HG03139 (cell line): ENCODE data around the gene DIPK1B.

Source experiments
- ATAC-seq: cut with Tn5 transposase; IDR thresholded peaks from one replicate; pipeline ENCODE4 v1.9.1; 2021; ENCODE audit not compliant: unreplicated experiment

Gene DIPK1B

DNA sequence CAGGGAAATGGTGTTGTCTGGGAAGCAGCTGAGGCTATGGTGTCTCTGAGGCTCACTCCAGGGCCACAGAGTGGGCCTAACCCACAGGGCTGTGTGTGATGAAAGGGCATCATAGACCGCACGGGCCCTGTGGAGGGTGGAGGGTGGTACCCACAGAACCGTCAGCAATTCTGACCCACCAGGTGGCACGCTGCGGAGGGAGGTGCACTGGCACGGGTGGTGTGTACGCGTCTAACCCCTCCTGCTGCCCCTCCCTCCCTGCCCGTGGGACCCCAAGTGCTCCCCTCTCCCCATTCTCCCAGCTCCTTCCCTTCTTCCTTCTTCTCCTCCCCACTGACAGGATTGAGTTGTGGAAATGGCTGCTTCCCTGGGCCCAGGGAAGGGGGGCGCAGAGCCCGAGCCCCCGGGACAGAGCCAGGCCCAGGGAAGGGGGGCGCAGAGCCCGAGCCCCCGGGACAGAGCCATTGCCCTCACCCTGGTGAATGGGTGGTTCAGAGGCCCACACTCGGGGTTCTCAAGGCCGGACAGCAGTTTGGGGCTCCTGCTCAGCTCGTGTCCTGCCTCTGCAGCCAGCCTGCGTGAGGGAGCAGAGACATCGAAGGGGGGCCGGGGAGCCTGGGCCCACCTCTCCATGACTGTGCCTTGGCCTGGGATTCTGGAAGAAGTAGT is 23.6 kb downstream of the DIPK1B start:
- no peak for ATAC-seq

DNA sequence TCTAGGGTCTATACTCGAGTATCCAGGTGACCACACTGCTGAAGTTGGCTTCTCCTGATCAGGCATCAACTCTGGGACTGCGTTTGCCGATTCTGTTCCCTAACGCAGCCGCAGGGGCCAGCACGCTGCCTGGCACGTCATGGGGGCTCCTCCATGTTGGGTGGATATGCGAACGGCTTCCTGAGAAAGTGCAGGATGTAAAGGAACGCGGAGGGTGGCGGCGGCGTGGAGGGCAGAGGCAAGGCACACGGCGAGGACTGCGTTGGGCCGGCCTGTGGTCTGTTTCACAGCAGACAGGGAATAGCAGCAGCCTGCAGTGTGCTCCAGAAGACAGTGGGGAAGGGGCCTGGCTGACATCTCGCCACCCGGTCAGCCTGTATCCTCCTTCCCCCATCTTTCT is 26.6 kb downstream of the DIPK1B start:
- ATAC-seq = no peak

DNA sequence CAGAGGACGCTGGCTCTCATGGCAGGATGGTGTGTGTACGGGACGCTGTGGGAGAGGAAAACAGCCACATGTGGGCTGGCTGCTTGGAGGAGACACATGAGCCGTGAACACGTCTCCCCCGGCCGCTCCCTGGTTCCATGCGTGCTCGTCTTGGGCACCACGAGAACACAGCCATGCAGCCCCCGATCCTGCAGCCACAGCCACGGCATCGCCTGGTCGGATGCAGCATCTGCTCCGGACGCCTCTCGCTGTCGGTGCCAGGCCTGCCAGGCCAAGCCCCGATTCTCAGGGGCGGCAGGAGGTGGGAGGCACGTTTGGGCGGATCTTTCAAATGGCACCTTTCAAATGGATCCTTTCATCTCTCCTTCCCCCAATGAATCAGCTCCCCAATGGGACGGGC is 27.1 kb downstream of the DIPK1B start:
- ATAC-seq = no peak

DNA sequence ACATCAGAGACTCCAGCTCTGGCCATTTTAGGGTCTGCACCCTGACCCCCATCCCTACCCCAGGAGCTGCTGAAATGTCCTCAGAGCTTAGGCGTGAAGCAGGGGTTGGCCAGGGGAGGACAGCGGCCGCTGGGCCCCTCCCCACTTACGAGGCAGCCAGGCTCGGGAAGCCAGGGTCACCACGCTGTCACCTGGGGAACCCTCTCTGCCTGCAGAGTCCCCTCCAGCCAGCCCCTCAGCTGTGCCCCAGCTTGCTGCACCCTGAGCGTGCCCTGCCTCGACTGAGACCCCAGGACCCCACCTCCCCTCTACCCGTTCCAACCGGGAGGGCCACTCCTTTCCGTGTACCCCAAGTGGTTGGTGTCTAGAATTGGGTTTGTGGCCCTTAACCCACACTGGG is 27.7 kb downstream of the DIPK1B start:
- no peak for ATAC-seq

DNA sequence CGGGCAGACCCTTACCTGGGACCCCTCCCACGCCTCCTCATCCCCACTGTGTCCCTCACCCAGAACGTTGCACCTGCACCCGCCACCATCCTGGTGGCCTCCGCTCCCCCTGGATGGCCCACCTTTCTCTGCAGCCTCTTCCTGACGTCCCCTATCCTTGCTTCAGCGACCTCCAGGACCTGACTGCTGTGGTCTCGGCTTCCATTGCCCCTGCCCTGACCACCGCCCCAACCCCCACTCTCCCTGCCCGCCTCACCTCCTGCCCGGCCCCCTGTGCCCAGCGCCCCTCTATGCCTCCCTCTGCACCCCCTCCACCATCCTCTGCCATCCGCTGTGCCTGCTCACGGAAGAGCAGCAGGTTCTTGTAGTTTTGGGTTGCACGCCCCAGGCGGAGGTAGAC is 28.1 kb downstream of the DIPK1B start:
- no peak for ATAC-seq

DNA sequence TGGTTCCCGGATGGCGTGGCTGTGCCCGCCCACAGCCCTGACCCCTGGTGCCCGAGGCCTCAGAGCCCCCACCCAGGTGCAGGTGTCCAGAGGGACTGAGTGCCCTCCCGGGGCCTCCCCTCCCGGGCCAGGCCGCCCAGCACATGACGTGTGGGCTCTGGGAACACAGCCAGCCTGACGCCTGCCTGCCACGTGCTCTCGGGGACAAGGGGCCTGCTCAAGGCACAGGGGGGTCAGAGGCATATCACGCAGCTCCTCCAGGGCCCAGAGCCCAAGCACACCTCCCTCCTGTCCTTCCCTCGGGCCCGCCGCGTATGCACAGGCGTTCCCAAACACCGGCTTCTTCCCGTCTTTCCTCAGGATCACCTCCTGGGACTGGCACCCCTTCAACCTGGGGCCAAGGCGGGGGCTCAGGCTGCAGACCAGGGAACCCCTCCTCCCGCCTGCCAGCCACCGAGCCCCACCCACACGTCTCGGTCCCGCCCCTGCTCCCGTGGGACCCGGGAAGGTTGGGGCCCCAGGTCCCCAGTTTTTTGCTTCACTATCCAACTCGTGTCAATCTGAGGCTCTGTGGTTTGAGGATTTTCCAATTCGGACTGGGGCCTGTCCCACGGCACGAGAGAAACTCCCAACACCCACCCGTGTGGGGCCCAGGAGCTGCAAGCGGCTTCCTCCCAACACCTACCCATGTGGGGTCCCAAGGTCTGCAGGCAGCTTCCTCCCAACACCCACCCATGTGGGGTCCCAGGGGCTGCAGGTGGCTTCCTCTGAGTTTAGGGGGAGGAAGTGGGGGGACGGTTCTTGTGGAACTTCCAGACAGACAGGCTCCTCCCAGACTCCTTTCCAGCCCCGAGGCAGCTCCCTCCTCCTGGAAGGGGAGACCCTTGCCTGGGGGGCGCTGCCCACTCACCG is 28.9 kb downstream of the DIPK1B start:
- no peak for ATAC-seq

DNA sequence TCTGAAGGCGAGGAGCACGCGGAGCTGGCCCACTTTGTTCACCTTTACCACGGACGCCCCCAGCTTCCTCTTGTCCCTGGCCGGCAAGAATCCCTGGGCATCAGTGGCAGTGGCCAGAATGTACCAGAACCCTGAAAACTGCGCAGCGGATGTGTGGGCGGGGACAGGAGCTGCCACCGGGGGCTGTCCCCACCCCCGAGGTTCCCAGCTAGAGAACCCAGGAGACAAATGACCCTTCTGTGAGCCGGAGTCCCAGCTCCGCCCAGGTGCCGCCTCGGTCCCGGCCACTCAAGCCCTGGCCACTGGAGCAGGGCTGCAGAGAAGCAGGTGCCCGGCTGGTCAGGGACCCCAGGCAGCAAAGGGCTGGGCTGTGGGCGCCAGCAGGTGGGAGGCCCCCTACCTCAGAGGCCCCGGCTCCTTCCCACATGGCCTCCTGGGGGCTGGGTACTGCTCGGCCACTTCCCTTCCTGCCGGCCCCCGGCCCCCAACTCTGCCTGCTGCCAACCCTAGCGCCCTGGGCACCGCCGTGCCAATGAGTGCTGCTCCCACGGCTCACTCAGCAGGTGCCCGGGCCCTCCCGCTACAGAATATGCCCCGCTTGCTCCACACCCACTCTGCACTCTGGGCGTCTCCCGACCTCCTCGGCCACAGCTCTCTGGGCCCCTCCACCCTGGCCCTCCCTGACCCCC is 29.7 kb downstream of the DIPK1B start:
- no peak for ATAC-seq

DNA sequence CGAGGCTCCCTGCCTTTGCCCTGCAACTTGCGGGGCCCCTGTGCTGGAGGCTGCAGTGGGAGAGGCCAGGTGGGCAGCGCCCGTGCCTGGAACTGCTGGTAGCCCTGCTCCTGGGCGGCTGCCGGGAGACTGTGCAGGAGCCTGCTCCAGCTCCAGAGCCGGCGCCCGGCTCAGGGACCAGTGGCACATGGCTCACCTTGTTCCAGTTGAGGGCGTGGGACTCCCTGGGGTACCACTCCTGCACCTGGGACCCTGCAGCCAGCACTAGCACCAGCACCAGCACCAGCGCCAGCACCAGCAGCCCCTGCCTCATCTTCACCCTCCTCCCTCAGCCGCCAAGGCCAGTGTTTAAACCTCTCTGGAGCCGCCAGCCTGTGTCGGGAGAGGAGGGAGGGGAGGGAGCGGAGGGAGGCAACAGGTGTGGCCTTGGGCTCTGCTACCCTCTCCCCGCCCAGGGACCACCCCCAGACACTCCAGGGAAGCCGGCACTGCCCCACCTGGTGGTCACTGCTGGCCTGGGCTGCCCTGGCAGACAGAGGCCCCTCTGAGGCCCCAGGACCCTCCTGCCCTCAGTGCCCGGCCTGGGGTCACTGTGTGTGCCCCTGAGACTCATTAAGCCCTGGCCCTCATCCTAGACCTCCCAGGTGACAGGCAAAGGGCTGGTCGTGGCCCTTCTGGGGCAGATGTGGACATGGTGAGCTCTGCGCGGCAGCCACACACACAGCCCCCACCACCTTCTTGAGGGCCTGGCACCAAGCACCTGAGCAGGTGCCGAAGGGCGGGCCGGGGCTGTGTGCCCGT is 30.4 kb downstream of the DIPK1B start, which contains the start of gene LCN10:
Gene LCN10, minus strand, starts transcription at position 350 of the 801 bp plus-strand sequence. Its CDS starts 37 bp downstream, at position 313.
- no peak for ATAC-seq

DNA sequence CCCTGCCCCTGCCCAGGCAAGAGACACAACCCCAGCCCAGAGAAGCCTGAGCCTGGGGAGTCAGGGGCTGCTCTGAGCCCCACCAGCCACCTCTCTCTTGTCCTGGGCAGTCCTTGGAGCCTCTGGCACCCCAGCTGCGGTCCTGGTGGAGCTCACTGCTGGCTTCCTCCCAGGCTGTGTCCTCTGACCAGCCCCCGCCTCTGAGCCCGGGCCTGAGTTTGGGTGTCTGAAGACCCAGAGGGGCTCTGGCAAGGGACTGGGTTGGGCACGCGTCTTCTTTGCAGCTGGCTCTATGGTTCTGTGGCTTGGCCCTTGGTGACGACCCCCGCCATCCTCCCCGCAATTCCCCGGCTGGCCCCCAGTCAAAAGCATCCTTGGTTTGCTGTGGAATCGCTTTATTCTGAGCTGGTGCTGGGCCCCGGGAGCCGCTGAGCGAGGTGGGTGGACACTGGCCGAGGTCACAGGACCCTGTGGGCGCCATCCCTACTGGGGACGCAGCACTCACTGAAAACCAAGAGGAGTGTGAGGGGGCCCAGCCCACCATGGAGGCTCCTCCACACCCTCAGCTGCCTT is 31.4 kb downstream of the DIPK1B start:
- no peak for ATAC-seq

DNA sequence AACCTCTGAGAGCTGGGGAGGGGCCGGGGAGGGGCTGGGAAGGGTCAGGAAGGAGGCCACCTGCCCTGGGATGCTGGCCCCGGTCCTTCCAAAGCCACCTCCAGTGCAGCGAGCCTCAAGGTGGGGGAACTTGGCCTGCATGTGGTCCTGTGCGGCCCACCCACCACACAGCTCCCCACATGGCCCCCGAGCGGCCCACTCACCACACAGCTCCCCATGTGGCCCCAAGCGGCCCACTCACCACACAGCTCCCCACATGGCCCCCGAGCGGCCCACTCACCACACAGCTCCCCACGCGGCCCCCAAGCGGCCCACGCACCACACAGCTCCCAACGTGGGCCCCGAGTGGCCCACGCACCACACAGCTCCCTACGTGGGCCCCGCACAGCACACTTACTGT is 32.4 kb downstream of the DIPK1B start:
- no peak for ATAC-seq

DNA sequence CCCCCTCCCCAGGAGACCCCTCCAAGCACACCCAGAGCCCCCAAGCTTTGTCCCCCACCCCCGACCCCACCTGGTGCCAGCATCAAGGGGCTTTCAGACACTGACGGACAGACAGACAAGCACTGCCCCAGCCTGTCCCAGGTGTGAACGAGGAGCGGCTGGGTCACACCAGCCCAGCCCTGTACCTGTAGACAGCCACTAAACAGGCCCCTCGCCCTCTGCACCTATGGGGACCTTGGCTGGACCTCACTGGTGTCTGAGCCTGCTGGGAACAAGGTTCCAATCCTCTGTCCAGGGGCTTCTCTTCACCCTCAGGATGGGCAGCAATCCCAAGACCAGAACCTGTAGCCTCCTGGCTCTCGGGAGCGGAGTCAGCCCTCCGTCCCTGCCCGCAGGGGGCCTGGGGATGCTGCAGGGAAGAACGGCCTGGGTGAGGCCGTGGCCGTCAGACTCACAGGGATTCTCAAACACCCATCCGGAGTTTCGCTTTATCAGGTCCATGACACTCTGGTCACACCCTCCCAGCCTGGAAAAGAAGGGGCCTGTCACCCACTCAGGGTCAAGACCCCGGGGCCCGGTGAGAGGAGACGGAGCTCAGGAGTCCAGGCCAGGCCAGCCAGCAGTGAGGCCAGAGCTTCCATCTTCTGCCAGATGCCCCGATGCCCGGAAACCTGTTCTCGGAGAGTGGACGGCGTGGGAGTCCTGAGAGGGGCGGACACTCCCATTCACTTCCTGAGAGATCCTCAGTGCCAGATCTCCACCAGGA is 33.2 kb downstream of the DIPK1B start:
- ATAC-seq = no peak

DNA sequence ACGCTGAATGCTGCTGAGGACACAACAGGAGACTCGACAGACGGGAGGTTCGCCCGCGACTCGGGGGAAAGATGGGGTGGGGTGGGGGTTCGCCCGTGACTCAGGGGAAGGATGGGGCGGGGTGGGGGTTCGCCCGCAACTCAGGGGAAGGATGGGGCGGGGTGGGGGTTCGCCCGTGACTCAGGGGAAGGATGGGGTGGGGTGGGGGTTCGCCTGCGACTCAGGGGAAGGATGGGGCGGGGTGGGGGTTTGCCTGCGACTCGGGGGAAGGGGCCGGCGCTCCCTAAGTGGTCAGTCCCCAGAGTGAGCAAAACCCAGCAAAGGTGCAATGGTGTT is 33.8 kb downstream of the DIPK1B start:
- no peak for ATAC-seq

DNA sequence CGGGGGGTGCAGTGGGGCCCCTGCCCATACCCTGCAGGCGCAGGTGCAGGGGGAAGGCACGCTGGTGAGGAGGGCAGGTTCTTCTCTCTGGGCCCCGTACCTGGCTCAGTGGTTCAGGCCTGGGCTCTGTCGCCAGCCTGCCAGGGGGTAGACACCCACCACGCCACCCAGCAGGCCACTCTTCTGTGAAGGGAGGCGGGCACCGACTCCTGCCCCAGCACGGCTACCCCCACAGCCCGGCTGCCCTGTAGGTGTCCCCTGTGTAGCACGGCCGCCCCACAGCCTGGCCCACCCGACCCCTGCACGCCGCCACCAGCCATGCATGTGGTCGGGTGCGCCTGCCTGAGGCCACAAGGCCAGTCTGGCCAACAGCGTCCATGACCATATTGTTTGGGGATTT is 34.2 kb downstream of the DIPK1B start:
- no peak for ATAC-seq

DNA sequence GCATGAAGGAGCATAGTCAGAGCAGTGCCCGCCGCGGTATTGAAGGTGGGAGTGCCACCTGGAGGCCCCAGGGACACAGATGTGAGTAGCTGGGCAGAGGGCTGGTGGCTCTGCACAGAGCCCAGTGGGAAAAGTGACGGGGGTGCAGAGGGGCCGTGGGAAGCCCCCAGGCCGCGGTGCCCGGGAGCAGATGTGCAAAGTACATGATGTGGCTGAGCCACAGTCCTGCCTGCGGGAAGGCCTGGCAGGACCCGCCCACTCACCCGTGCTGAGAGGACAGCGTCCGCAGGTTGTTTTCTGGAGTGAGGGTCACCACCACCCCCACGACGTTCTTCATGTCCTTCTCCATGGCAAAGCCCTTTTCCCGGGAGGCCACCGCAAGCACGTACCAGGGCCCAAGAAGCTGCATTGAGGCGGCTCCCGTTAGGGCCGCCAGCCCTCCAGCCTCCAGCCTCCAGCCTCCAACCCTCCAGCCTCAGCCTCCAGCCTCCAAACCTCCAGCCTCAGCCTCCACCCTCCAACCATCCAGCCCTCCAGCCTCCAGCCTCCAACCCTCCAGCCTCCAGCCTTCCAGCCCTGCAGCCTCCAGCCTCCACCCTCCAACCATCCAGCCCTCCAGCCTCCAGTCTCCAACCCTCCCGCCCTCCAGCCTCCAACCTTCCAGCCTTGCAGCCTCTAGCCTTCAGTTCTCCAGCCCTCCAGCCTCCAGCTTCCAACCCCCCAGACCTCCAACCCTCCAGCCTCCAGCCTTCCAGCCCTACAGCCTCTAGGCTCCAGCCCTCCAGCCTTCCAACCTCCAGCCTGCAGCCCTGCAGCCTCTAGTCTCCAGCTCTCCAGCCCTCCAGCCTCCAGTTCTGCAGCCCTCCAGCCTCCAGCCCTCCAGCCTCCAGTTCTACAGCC is 35.0 kb downstream of the DIPK1B start:
- ATAC-seq = no peak

DNA sequence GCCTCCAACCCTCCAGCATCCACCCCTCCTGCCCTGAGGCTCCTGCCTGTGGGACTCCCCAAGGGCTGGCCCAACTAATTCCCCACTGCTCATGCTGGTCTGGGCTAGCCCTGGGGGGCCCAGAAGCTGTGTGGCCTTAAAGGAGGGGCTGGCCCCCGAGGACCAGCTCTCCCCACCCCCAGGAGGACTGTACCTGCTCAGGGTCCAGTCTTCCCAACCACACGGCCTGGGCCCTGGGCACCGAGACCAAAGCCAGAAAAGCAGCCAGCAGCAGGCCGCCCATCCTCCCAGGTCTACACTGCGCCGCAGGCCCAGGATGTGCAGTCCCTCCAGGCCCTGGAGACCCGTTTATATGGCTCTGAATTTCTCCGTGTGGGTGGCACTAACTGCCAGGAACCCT is 35.8 kb downstream of the DIPK1B start, which contains the start of gene LCN6:
Gene LCN6, minus strand, starts transcription at position 325 of the 400 bp plus-strand sequence. Its CDS starts 42 bp downstream, at position 283.
- ATAC-seq = no peak

DNA sequence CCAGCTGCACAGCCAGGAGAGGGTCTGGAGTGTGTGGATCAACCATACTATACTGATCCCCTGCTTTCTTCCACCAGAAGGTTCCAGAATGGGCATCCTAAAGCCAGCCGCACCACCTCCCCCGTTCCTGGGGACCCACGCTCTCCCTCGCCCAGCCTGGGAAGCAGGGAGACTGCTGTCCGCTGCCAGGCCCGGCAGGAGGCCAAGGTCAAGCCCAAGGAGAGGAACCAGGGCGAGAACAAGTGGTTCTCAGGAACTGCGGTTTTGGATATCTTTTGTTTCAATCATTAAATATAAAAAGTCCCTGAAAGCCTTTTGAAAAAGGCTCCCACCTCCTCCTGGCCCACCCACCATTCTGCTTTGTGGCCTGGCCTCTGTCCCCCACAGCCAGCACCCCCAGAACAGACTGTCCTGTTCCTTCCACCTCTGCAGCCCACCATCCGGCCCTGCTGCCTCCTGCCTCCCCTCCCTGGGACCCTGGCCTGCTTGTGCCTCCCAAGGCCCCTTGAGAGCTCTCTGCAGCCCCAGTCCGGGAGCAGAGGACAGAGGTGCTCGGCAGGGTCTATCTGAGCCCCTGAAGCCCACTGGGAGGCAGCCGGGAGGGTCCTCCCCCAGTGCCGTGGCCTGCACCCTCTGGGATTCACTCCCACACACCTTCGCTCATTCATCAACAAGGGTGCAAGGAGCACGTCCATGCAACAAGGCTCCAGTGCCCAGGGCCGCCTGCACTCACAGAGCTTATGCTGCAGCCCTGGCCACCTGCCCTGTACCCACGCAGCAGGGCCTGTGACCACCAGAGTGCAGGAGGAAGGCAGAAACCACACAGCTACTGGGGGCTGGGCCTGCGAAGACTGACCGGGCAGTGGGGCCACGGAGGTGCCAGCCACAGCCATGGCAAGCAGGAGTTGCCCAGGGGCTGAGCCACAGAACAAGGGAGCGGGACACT is 36.6 kb downstream of the DIPK1B start:
- ATAC-seq = no peak

DNA sequence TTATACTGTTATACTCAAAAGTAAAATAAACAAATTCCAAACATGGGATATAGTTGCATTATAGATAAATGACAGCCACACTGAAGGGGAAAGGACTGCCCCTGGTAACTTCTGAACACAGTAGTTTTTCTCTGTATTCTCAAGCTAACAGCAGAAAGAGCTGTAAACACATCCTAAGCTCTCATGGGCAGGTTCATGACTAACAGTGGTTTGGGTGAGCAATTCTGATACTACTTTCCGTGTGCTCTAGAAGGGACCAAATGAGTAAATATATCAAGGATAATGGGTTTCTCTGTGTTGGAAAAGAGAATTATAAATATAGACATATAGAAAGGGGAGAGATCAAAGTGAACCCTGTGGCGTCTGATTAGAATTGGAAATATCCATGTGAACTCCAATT is 38.2 kb downstream of the DIPK1B start:
- ATAC-seq = no peak

DNA sequence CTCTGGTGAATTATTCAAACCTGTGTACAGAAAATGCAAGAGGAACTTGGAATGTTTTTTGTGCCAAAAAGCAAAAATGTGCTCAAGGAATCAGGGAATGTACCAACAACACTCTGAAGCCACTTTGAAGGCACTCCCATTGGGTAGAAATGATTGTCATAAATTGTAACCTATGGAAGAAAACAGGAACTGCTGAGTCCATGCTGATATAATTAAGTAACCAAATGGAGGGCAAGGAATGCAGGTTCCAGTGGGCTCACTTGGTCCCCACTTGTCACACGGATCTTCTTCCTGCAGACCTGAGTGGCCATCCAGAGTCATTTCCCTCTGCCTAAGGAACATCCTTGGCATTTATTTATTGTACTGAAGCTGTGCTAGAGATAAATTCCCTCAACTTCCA is 38.9 kb downstream of the DIPK1B start:
- no peak for ATAC-seq
